GM12891 (cell line): ENCODE measurements around the gene ANKEF1.

Experiments
- POLR2A ChIP-seq: IDR thresholded peaks from 2 replicates; pipeline ENCODE4 v1.6.1; 2011; ENCODE audit warnings: low read depth, low read length, control low read depth
- POLR2AphosphoS5 ChIP-seq: IDR thresholded peaks from 2 replicates; pipeline ENCODE4 v1.6.1; 2011; ENCODE audit warnings: low read depth, low read length, control low read depth

DNA sequence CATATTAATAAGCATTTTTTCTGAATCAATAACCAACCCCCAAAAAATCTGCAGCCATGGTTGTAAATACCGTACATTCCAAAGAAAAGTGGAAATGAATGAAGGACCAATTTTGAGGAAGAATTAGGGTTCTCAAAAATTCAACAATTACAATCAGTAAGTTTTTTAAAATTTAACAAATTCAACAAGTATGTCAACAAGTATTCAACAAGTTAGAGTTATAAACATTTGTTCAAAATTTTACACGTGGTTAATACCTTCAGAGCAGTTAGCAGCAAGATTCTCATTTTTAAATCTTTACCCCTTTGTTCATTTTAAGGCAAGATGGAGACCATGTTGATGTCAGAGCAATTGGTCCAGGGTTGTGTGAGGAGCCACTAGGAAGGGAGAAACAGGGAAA is 27.6 kb upstream of the ANKEF1 start:
- TF ChIP-seq POLR2A (no peak), POLR2AphosphoS5 (no peak)
